HEK293 (cell line): ENCODE measurements around the gene REN.

Source experiments
- GLI2 ChIP-seq: fragments of 450-650 bp; formaldehyde crosslinking; IDR thresholded peaks from 2 replicates; pipeline ENCODE4; 2017; ENCODE audit warnings: missing biosample characterization, missing genetic modification characterization, low read depth, borderline replicate concordance
- GLIS1 ChIP-seq: fragments of 450-650 bp; formaldehyde crosslinking; IDR thresholded peaks from 2 replicates; pipeline ENCODE4 v1.5.1; 2016; ENCODE audit warnings: missing biosample characterization, missing genetic modification characterization
- MYNN ChIP-seq: fragments of 450-650 bp; formaldehyde crosslinking; IDR thresholded peaks from 2 replicates; pipeline ENCODE4 v1.5.1; 2016; ENCODE audit warnings: missing biosample characterization, missing genetic modification characterization, borderline replicate concordance
- ZNF266 ChIP-seq: fragments of 450-650 bp; formaldehyde crosslinking; IDR thresholded peaks from 2 replicates; pipeline ENCODE4 v1.5.1; 2016; ENCODE audit warnings: missing biosample characterization, missing genetic modification characterization, low read depth
- ZNF292 ChIP-seq: fragments of 450-650 bp; formaldehyde crosslinking; IDR thresholded peaks from 2 replicates; pipeline ENCODE4 v1.5.1; 2016; ENCODE audit warnings: low read depth, missing biosample characterization, missing genetic modification characterization, borderline replicate concordance
- ZNF311 ChIP-seq: fragments of 450-650 bp; formaldehyde crosslinking; IDR thresholded peaks from 2 replicates; pipeline ENCODE4 v1.5.1; 2017; ENCODE audit warnings: missing biosample characterization, missing genetic modification characterization, borderline replicate concordance
- ZNF335 ChIP-seq: fragments of 450-650 bp; formaldehyde crosslinking; conservative IDR thresholded peaks from 2 replicates; pipeline ENCODE4 v1.5.1; 2016; ENCODE audit warnings: missing biosample characterization, missing genetic modification characterization
- ZNF398 ChIP-seq: fragments of 450-650 bp; formaldehyde crosslinking; IDR thresholded peaks from 2 replicates; pipeline ENCODE4 v1.5.1; 2017; ENCODE audit warnings: missing biosample characterization, missing genetic modification characterization
- ZNF48 ChIP-seq: fragments of 450-650 bp; formaldehyde crosslinking; IDR thresholded peaks from 2 replicates; pipeline ENCODE4 v1.5.1; 2016; ENCODE audit warnings: missing biosample characterization, missing genetic modification characterization
- ZNF514 ChIP-seq: fragments of 450-650 bp; formaldehyde crosslinking; IDR thresholded peaks from 2 replicates; pipeline ENCODE4 v1.5.1; 2016; ENCODE audit warnings: missing biosample characterization, missing genetic modification characterization
- ZNF529 ChIP-seq: fragments of 450-650 bp; formaldehyde crosslinking; IDR thresholded peaks from 2 replicates; pipeline ENCODE4 v1.5.1; 2017; ENCODE audit warnings: missing genetic modification characterization, missing biosample characterization; ENCODE audit not compliant: insufficient replicate concordance
- ZNF629 ChIP-seq: fragments of 450-650 bp; formaldehyde crosslinking; IDR thresholded peaks from 2 replicates; pipeline ENCODE4 v1.5.1; 2017; ENCODE audit warnings: missing biosample characterization, missing genetic modification characterization
- ZNF768 ChIP-seq: fragments of 450-650 bp; formaldehyde crosslinking; IDR thresholded peaks from 2 replicates; pipeline ENCODE4 v1.5.1; 2018; ENCODE audit warnings: missing biosample characterization, mild to moderate bottlenecking, missing genetic modification characterization
- ZNF843 ChIP-seq: fragments of 450-650 bp; formaldehyde crosslinking; IDR thresholded peaks from 2 replicates; pipeline ENCODE4 v1.5.1; 2016; ENCODE audit warnings: missing biosample characterization, missing genetic modification characterization
- TF ChIP-seq, protein P1 (sequence below): fragments of 450-650 bp; formaldehyde crosslinking; IDR thresholded peaks from 2 replicates; pipeline ENCODE4 v1.5.1; 2016; ENCODE audit warnings: missing biosample characterization, missing genetic modification characterization
- TF ChIP-seq, protein P2 (sequence below): fragments of 450-650 bp; formaldehyde crosslinking; IDR thresholded peaks from 2 replicates; pipeline ENCODE4 v1.5.1; 2016; ENCODE audit warnings: missing biosample characterization, missing genetic modification characterization
- TF ChIP-seq, protein P3 (sequence below): fragments of 450-650 bp; formaldehyde crosslinking; IDR thresholded peaks from 2 replicates; pipeline ENCODE4 v1.5.1; 2016; ENCODE audit warnings: missing biosample characterization, missing genetic modification characterization
- TF ChIP-seq, protein P4 (sequence below): fragments of 450-650 bp; formaldehyde crosslinking; IDR thresholded peaks from 2 replicates; pipeline ENCODE4 v1.5.1; 2016; ENCODE audit warnings: missing biosample characterization, missing genetic modification characterization

Gene REN

DNA sequence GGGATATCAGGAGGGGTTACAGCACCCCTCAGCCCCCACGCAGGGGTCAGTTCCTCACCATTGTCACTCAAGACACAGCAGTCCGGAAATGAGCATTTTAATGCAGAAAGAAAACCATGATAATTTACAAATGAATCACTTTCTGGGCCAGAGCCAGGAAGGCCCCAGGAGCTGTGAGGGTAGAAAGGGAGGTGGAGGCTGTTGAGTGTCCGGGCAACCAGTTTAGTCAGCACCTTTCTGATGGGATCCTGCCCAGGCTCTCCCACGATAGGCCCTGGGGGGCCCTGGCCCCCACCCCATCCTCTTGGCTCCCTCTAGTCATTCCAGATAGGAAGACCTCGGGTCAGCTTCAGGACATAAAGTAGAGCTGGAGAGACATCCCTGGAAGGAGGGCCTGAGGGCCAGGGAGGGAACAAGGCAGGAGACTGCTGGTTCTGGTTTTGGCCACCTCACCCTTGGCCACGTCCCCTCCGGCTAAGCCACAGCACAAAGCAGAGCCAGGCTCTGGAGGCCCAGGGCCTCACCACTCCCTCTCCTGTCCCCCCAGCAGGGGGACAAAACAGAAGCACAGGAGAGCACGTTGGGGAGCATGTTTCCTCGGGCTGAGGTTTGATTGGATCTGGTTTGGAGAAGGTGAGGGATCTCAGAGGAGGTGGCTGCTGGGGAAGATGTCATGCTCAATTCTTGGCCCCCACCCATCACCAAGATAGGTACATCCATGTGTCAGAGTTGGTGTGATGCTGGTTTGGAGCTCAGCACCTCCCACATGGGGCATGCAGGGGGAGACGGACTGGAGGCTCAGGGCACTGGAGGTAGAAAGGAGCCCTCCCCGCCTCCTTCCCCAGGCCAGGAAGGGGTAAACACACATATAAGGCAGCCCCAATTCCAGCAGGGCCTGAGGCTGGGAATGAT, 34.9 kb downstream of the REN start (continued):
- no peak for TF ChIP-seq ZNF529 (tag by site-specific recombination)
- peak; percentile 55 for TF ChIP-seq ZNF398 (tag by site-specific recombination)
- TF ChIP-seq ZNF266 (tag by site-specific recombination), result no peak
- no peak for TF ChIP-seq GLI2 (tag by site-specific recombination)
- TF ChIP-seq GLIS1 (tag by site-specific recombination), result peak; percentile 86
- TF ChIP-seq ZNF48 (tag by site-specific recombination), result no peak
- TF ChIP-seq ZNF311 (tag by site-specific recombination), result no peak
- TF ChIP-seq, protein P1, sequence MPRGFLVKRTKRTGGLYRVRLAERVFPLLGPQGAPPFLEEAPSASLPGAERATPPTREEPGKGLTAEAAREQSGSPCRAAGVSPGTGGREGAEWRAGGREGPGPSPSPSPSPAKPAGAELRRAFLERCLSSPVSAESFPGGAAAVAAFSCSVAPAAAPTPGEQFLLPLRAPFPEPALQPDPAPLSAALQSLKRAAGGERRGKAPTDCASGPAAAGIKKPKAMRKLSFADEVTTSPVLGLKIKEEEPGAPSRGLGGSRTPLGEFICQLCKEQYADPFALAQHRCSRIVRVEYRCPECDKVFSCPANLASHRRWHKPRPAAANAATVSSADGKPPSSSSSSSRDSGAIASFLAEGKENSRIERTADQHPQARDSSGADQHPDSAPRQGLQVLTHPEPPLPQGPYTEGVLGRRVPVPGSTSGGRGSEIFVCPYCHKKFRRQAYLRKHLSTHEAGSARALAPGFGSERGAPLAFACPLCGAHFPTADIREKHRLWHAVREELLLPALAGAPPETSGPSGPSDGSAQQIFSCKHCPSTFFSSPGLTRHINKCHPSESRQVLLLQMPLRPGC (tag by site-specific recombination), result no peak
- TF ChIP-seq, protein P2, sequence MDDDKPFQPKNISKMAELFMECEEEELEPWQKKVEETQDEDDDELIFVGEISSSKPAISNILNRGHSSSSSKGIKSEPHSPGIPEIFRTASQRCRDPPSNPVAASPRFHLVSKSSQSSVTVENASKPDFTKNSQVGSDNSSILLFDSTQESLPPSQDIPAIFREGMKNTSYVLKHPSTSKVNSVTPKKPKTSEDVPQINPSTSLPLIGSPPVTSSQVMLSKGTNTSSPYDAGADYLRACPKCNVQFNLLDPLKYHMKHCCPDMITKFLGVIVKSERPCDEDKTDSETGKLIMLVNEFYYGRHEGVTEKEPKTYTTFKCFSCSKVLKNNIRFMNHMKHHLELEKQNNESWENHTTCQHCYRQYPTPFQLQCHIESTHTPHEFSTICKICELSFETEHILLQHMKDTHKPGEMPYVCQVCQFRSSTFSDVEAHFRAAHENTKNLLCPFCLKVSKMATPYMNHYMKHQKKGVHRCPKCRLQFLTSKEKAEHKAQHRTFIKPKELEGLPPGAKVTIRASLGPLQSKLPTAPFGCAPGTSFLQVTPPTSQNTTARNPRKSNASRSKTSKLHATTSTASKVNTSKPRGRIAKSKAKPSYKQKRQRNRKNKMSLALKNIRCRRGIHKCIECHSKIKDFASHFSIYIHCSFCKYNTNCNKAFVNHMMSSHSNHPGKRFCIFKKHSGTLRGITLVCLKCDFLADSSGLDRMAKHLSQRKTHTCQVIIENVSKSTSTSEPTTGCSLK (tag by site-specific recombination), result no peak
- TF ChIP-seq ZNF629 (tag by site-specific recombination), result no peak
- TF ChIP-seq, protein P3, sequence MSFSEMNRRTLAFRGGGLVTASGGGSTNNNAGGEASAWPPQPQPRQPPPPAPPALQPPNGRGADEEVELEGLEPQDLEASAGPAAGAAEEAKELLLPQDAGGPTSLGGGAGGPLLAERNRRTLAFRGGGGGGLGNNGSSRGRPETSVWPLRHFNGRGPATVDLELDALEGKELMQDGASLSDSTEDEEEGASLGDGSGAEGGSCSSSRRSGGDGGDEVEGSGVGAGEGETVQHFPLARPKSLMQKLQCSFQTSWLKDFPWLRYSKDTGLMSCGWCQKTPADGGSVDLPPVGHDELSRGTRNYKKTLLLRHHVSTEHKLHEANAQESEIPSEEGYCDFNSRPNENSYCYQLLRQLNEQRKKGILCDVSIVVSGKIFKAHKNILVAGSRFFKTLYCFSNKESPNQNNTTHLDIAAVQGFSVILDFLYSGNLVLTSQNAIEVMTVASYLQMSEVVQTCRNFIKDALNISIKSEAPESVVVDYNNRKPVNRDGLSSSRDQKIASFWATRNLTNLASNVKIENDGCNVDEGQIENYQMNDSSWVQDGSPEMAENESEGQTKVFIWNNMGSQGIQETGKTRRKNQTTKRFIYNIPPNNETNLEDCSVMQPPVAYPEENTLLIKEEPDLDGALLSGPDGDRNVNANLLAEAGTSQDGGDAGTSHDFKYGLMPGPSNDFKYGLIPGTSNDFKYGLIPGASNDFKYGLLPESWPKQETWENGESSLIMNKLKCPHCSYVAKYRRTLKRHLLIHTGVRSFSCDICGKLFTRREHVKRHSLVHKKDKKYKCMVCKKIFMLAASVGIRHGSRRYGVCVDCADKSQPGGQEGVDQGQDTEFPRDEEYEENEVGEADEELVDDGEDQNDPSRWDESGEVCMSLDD, result no peak
- TF ChIP-seq, protein P4, sequence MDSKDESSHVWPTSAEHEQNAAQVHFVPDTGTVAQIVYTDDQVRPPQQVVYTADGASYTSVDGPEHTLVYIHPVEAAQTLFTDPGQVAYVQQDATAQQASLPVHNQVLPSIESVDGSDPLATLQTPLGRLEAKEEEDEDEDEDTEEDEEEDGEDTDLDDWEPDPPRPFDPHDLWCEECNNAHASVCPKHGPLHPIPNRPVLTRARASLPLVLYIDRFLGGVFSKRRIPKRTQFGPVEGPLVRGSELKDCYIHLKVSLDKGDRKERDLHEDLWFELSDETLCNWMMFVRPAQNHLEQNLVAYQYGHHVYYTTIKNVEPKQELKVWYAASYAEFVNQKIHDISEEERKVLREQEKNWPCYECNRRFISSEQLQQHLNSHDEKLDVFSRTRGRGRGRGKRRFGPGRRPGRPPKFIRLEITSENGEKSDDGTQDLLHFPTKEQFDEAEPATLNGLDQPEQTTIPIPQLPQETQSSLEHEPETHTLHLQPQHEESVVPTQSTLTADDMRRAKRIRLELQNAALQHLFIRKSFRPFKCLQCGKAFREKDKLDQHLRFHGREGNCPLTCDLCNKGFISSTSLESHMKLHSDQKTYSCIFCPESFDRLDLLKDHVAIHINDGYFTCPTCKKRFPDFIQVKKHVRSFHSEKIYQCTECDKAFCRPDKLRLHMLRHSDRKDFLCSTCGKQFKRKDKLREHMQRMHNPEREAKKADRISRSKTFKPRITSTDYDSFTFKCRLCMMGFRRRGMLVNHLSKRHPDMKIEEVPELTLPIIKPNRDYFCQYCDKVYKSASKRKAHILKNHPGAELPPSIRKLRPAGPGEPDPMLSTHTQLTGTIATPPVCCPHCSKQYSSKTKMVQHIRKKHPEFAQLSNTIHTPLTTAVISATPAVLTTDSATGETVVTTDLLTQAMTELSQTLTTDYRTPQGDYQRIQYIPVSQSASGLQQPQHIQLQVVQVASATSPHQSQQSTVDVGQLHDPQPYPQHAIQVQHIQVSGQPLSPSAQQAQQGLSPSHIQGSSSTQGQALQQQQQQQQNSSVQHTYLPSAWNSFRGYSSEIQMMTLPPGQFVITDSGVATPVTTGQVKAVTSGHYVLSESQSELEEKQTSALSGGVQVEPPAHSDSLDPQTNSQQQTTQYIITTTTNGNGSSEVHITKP (tag by site-specific recombination), result peak; percentile 51; the same call in 1 of the 2 replicates
- no peak for TF ChIP-seq ZNF843 (tag by site-specific recombination)
- TF ChIP-seq ZNF768 (tag by site-specific recombination), result no peak
- no peak for TF ChIP-seq ZNF514 (tag by site-specific recombination)
- TF ChIP-seq MYNN, result no peak
- TF ChIP-seq ZNF292, result no peak
- TF ChIP-seq ZNF335 (tag by site-specific recombination), result no peak
